Retinal pigment epithelial cell (primary cell): Measurements from ENCODE around the gene ROR2.

Experiments used
- DNase-seq: peaks from one replicate; pipeline ENCODE4 v3.0.0-alpha.2; 2010; ENCODE audit warnings: low read depth
- H3K4me3 ChIP-seq: 2 replicates; pipeline ENCODE4 v1.5.1; 2011; ENCODE audit warnings: mild to moderate bottlenecking, low read length, control low read depth, moderate library complexity
- CTCF ChIP-seq: conservative IDR thresholded peaks from 2 replicates; pipeline ENCODE4 v1.5.1; 2011; ENCODE audit warnings: low read depth, low read length, control low read depth, inconsistent platforms

ROR2 gene

GRCh38 chr9:91766315-91767069, 183.5 kb downstream of the ROR2 start:
- no peak for TF ChIP-seq CTCF
- H3K4me3 ChIP-seq, result no peak overlapping the region
- no peak for DNase-seq

GRCh38 chr9:91765296-91765695, 184.7 kb downstream of the ROR2 start:
- no peak for DNase-seq
- no peak for TF ChIP-seq CTCF
- H3K4me3 ChIP-seq, result no peak overlapping the region

GRCh38 chr9:91764661-91765060, 185.4 kb downstream of the ROR2 start:
- TF ChIP-seq CTCF, result no peak
- H3K4me3 ChIP-seq, result no peak overlapping the region
- DNase-seq, result no peak

- no peak for DNase-seq
- no peak overlapping the region for H3K4me3 ChIP-seq
- no peak for TF ChIP-seq CTCF
Measured at GRCh38 chr9:91761362-91761761, 188.7 kb downstream of the ROR2 start.

GRCh38 chr9:91760906-91761305, 189.1 kb downstream of the ROR2 start:
- no peak overlapping the region for H3K4me3 ChIP-seq
- no peak for TF ChIP-seq CTCF
- DNase-seq, result no peak

GRCh38 chr9:91758491-91758981, 191.5 kb downstream of the ROR2 start:
- H3K4me3 ChIP-seq, result no peak overlapping the region
- DNase-seq, result no peak
- TF ChIP-seq CTCF, result peak; percentile 89

GRCh38 chr9:91757782-91758181, 192.2 kb downstream of the ROR2 start:
- DNase-seq, result no peak
- H3K4me3 ChIP-seq, result no peak overlapping the region
- TF ChIP-seq CTCF, result no peak
